Smooth muscle cell (in vitro differentiated cells): ENCODE measurements around the gene FGD5. TPM values are rescaled to one million over a fixed set of nuclear protein-coding genes. Genes with fewer than 3 reads are reported as not detected.

Experiments
- DNase-seq: peaks from one replicate; lab custom pipeline; 2025; ENCODE audit not compliant: unreplicated experiment; lab: John Stamatoyannopoulos, UW
- H2AFZ ChIP-seq: fragments of 200-600 bp; sonication (generic); 2 replicates; pipeline ENCODE4 v1.6.0; 2016; ENCODE audit warnings: antibody characterized with exemption, low read depth, mild to moderate bottlenecking
- H3F3A ChIP-seq: fragments of 200-600 bp; sonication (generic); 2 replicates; pipeline ENCODE4 v1.6.0; 2017; ENCODE audit warnings: antibody characterized with exemption, low read depth
- H3K27ac ChIP-seq: fragments of 200-600 bp; sonication (generic); 2 replicates; pipeline ENCODE4 v1.5.1; 2016; ENCODE audit warnings: low read depth, mild to moderate bottlenecking
- H3K27me3 ChIP-seq: fragments of 200-600 bp; sonication (generic); 2 replicates; pipeline ENCODE4 v1.6.1; 2016; ENCODE audit warnings: low read depth, mild to moderate bottlenecking
- H3K36me3 ChIP-seq: fragments of 200-600 bp; sonication (generic); 2 replicates; pipeline ENCODE4 v1.5.1; 2016; ENCODE audit warnings: low read depth
- H3K4me1 ChIP-seq: fragments of 200-600 bp; sonication (generic); 2 replicates; pipeline ENCODE4 v1.5.1; 2016; ENCODE audit warnings: low read depth
- H3K4me2 ChIP-seq: fragments of 200-600 bp; sonication (generic); 2 replicates; pipeline ENCODE4 v1.6.0; 2016; ENCODE audit warnings: mild to moderate bottlenecking
- H3K4me3 ChIP-seq: fragments of 200-600 bp; sonication (generic); 2 replicates; pipeline ENCODE4 v1.5.1; 2016; ENCODE audit warnings: mild to moderate bottlenecking
- H3K79me2 ChIP-seq: fragments of 200-600 bp; sonication (generic); 2 replicates; pipeline ENCODE4 v1.6.0; 2016; ENCODE audit warnings: low read depth, mild to moderate bottlenecking
- H3K9ac ChIP-seq: fragments of 200-600 bp; sonication (generic); 2 replicates; pipeline ENCODE4 v1.6.0; 2016; ENCODE audit warnings: low read depth
- H3K9me3 ChIP-seq: fragments of 200-600 bp; sonication (generic); replicated peaks from 2 replicates; pipeline ENCODE4 v1.5.1; 2016; ENCODE audit warnings: low read depth
- H4K20me1 ChIP-seq: fragments of 200-600 bp; sonication (generic); 2 replicates; pipeline ENCODE4 v1.6.0; 2016; ENCODE audit warnings: low read depth
- WGBS: methylation state at CpG from one replicate; pipeline ENCODE4 v1.1.7; 2016; ENCODE audit warnings: low lambda C conversion rate; 5-methylcytosine and 5-hydroxymethylcytosine counted together
- polyA plus RNA-seq: library from polyadenylated mRNA; unstranded; fragments of >200 nt; fragmentation: Nextera tagmentation; extraction: Ambion mirVana; gene quantifications from 2 replicates; pipeline ENCODE4 v1.2.1, GENCODE V29; 2016
- total RNA-seq: library from RNA; depleted of rRNA; stranded (reverse); fragments of >200 nt; gene quantifications from 2 replicates; pipeline ENCODE4 v1.2.3, GENCODE V29; 2014
- TF ChIP-seq, protein P1 (sequence below): fragments of 200-600 bp; sonication (generic); IDR thresholded peaks from 2 replicates; pipeline ENCODE4 v1.5.1; 2017; ENCODE audit warnings: borderline replicate concordance, mild to moderate bottlenecking, antibody characterized with exemption; ENCODE audit not compliant: insufficient read depth, poor library complexity, severe bottlenecking

The FGD5 gene
- total and polyA plus RNA-seq, 2 experiments from 2014 or later: 0.63 to 0.71 TPM

DNA sequence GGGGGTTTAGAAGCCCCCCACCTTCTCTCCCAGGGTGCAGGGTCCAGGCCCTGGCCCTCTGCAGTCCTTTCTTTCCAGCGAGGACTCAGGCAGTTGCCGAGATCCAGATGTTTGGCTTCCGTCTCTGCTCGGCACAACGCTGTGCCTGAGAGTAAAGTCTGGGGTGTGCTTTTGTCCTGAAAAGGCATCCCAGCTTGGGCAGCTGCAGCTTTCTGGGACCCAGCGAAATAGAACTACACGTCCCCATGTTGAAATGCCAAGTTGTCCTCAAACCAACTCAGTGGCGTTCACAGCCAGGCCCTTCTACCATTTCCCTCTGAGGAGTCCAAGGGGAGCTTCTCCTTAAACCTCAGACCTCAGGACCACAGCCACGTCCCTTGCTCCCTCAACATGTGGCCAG lies 23.1 kb downstream of the FGD5 start:
- TF ChIP-seq, protein P1, sequence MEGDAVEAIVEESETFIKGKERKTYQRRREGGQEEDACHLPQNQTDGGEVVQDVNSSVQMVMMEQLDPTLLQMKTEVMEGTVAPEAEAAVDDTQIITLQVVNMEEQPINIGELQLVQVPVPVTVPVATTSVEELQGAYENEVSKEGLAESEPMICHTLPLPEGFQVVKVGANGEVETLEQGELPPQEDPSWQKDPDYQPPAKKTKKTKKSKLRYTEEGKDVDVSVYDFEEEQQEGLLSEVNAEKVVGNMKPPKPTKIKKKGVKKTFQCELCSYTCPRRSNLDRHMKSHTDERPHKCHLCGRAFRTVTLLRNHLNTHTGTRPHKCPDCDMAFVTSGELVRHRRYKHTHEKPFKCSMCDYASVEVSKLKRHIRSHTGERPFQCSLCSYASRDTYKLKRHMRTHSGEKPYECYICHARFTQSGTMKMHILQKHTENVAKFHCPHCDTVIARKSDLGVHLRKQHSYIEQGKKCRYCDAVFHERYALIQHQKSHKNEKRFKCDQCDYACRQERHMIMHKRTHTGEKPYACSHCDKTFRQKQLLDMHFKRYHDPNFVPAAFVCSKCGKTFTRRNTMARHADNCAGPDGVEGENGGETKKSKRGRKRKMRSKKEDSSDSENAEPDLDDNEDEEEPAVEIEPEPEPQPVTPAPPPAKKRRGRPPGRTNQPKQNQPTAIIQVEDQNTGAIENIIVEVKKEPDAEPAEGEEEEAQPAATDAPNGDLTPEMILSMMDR: no peak
- H3K9me3 ChIP-seq: no peaks in the 10 kb centered on the region
- no peak overlapping the region for H3K27ac ChIP-seq
- no peak overlapping the region for H3K4me3 ChIP-seq
- H2AFZ ChIP-seq: no peak overlapping the region
- no peaks in the 10 kb centered on the region for H3K27me3 ChIP-seq
- 90% methylated on average over 9 of the region's 9 CpGs for WGBS
- H3K79me2 ChIP-seq: no peaks in the 10 kb centered on the region
- DNase-seq: no peak
- H3K4me1 ChIP-seq: peaks cover 24% of the 10 kb centered on the region
- no peaks in the 10 kb centered on the region for H4K20me1 ChIP-seq
- no peak overlapping the region for H3K4me2 ChIP-seq
- H3K36me3 ChIP-seq: no peaks in the 10 kb centered on the region
- H3F3A ChIP-seq: peaks cover 3% of the 10 kb centered on the region
- H3K9ac ChIP-seq: no peak overlapping the region

DNA sequence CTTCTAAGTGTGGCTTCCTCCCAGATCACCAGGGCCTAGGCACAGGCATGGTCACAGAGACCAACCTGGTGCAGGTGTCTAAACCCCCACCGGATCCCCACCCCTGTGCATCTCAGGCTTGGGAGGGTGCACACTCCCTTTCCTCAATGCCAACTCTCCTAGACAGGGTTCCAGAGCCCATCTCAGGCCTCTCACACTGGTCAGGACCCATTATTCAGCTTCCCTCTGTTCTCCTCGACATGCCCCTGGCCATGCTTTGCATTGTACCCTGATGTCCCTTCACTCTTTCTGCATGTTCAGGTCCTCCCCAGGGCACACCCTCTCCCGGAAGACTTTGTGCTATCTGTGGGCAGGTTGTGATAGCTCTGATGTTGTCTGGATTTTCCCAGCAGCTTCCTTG lies 23.5 kb downstream of the FGD5 start:
- no peak overlapping the region for H3K4me3 ChIP-seq
- H3K27me3 ChIP-seq: no peaks in the 10 kb centered on the region
- H3K4me2 ChIP-seq: no peak overlapping the region
- no peak overlapping the region for H3K27ac ChIP-seq
- no peaks in the 10 kb centered on the region for H3K79me2 ChIP-seq
- H3K36me3 ChIP-seq: no peaks in the 10 kb centered on the region
- H3K9ac ChIP-seq: no peak overlapping the region
- 93% methylated on average over 3 of the region's 3 CpGs for WGBS
- no peak for DNase-seq
- H3F3A ChIP-seq: peaks cover 3% of the 10 kb centered on the region
- peaks cover 20% of the 10 kb centered on the region for H3K4me1 ChIP-seq
- H4K20me1 ChIP-seq: no peaks in the 10 kb centered on the region
- no peak overlapping the region for H2AFZ ChIP-seq
- H3K9me3 ChIP-seq: no peaks in the 10 kb centered on the region
- TF ChIP-seq, protein P1: no peak

DNA sequence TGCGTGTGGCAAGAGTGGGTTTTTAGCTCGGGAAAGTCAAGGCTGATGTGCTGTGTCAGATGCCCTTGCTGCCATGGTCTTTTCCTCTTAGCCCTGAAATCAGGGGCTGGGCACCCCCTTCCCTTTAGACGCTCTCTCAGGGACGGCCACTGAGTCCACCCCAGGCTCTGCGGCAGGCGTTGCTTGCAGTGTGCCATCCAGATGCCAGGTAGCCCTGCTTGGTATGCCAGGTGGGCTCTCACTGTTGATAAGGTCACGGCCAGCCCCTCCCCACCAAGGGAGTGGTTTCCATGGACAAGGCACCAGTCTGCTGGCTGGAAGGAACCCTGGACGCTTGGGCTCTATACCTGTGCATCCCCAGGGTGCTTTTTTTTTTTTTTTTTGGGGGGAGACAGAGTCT lies 24.6 kb downstream of the FGD5 start:
- Histone ChIP-seq H2AFZ (no peak overlapping the region), H3K9ac (no peak overlapping the region), H4K20me1 (no peaks in the 10 kb centered on the region), H3K79me2 (no peaks in the 10 kb centered on the region), H3F3A (no peaks in the 10 kb centered on the region), H3K27ac (no peak overlapping the region), H3K4me1 (peaks cover 16% of the 10 kb centered on the region), H3K9me3 (no peaks in the 10 kb centered on the region), H3K4me2 (no peak overlapping the region), H3K4me3 (no peak overlapping the region), H3K27me3 (no peaks in the 10 kb centered on the region), H3K36me3 (no peaks in the 10 kb centered on the region)
- DNase-seq: no peak
- TF ChIP-seq, protein P1: no peak
- 92% methylated on average over 8 of the region's 8 CpGs for WGBS

DNA sequence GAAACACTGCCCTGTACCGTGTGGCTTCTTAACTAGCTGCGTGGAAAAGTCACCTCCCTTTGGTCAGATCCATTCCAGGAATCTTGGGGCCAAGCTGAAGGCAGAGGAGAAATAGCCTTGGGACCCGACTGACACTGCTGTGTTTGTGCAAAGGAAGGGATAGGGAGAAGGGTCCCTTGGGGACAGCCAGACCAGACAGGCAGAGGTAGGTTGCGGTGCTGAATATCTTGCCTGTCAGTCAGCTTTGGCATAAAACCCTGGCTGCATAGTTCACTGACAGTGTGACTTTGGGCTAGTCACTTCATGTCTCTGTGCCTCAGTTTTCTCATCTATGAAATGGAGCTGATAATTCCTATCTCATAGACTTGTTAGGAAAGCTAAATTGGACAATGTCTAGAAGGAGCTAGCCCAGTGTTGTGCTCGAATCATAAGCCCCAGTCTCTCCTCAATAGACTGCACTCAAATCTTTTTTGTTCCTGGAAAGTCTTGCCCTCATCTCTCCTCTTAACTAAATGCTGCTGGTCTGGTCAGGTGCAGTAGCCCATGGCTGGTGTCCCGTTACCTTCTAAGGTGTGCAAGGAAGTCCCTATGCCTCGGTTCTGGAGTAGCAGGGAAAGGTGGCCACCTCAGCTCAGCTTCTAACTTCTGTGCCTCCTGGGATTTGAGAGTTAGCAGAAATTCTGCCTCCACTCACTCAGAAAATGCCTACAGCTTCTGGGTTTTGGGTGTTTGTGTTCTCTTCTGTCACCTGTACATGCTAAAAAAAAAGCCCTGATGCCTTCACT lies 25.8 kb downstream of the FGD5 start:
- Histone ChIP-seq H3F3A (no peaks in the 10 kb centered on the region), H3K36me3 (no peaks in the 10 kb centered on the region), H3K27ac (no peak overlapping the region), H3K9me3 (no peaks in the 10 kb centered on the region), H3K9ac (no peak overlapping the region), H3K4me1 (peaks cover 5% of the 10 kb centered on the region), H3K4me2 (no peak overlapping the region), H3K4me3 (no peak overlapping the region), H2AFZ (no peak overlapping the region), H3K79me2 (no peaks in the 10 kb centered on the region), H3K27me3 (no peaks in the 10 kb centered on the region), H4K20me1 (no peaks in the 10 kb centered on the region)
- TF ChIP-seq, protein P1: no peak
- WGBS: 86% methylated on average over 7 of the region's 7 CpGs
- no peak for DNase-seq
